PC-3 (cell line): ENCODE results near the gene SERPINB13. TPM values are rescaled to one million over a fixed set of nuclear protein-coding genes. Genes with fewer than 3 reads are reported as not detected.

Experiments used
- ATAC-seq: fragments of 200-7000 bp; cut with Tn5 transposase; 2 replicates; pipeline ENCODE4 v1.9.1; 2020; ENCODE audit warnings: mild to moderate bottlenecking, moderate library complexity
- BruUV-seq: library from RNA; stranded (reverse); fragments of 400-500 nt; replicated peaks from 2 replicates; lab custom pipeline; 2021; lab: Mats Ljungman, UMichigan
- CTCF ChIA-PET: fragments of 300-600 bp; sonication (Branson Sonifier 250); formaldehyde crosslinking; loops from one replicate; lab custom pipeline; 2022; ENCODE audit warnings: antibody characterized with exemption; lab: Charles Lee
- POLR2A ChIA-PET: fragments of 300-600 bp; sonication (Branson Sonifier 250); formaldehyde crosslinking; loops from one replicate; lab custom pipeline; 2022; ENCODE audit warnings: antibody characterized with exemption; ENCODE audit not compliant: unreplicated experiment; lab: Charles Lee
- DNase-seq: peaks from one replicate; pipeline ENCODE4 v3.0.0-alpha.2; 2015
- H2AFZ ChIP-seq: fragments of 300-600 bp; sonication (generic); 2 replicates; pipeline ENCODE4 v1.6.0; 2016; ENCODE audit warnings: antibody characterized with exemption, low read length
- H3F3A ChIP-seq: fragments of 300-600 bp; sonication (generic); one replicate; pipeline ENCODE4 v1.6.0; 2017; ENCODE audit warnings: antibody characterized with exemption, low read length, control low read depth, mild to moderate bottlenecking; ENCODE audit not compliant: unreplicated experiment
- H3K27ac ChIP-seq: fragments of 300-600 bp; sonication (generic); 2 replicates; pipeline ENCODE4 v1.5.1; 2016; ENCODE audit warnings: mild to moderate bottlenecking, low read length
- H3K27me3 ChIP-seq: fragments of 300-600 bp; sonication (generic); 2 replicates; pipeline ENCODE4 v1.6.1; 2016; ENCODE audit warnings: low read length, mixed read lengths
- H3K36me3 ChIP-seq: fragments of 300-600 bp; sonication (generic); 2 replicates; pipeline ENCODE4 v1.6.1; 2016; ENCODE audit warnings: low read depth, mixed run types, low read length, mixed read lengths
- H3K4me1 ChIP-seq: fragments of 300-600 bp; sonication (generic); 2 replicates; pipeline ENCODE4 v1.5.1; 2016; ENCODE audit warnings: low read length; ENCODE audit not compliant: insufficient read depth
- H3K4me2 ChIP-seq: fragments of 300-600 bp; sonication (generic); 2 replicates; pipeline ENCODE4 v1.6.0; 2016; ENCODE audit warnings: low read length
- H3K4me3 ChIP-seq: fragments of 300-600 bp; sonication (generic); 2 replicates; pipeline ENCODE4 v1.5.1; 2016; ENCODE audit warnings: mild to moderate bottlenecking, low read length, mixed read lengths
- H3K79me2 ChIP-seq: fragments of 300-600 bp; sonication (generic); 2 replicates; pipeline ENCODE4 v1.6.1; 2017; ENCODE audit warnings: low read length, mixed read lengths
- H3K9ac ChIP-seq: fragments of 300-600 bp; sonication (generic); 2 replicates; pipeline ENCODE4 v1.6.0; 2016; ENCODE audit warnings: mild to moderate bottlenecking, low read length
- H3K9me2 ChIP-seq: fragments of 300-600 bp; sonication (generic); replicated peaks from 2 replicates; pipeline ENCODE4 v1.6.1; 2016; ENCODE audit warnings: mixed run types, low read length, mixed read lengths
- H3K9me3 ChIP-seq: fragments of 300-600 bp; sonication (generic); 2 replicates; pipeline ENCODE4 v1.6.1; 2016; ENCODE audit warnings: low read length, mixed read lengths
- H4K20me1 ChIP-seq: fragments of 300-600 bp; sonication (generic); 2 replicates; pipeline ENCODE4 v1.6.1; 2016; ENCODE audit warnings: low read length, mixed read lengths
- CTCF ChIP-seq: fragments of 300-600 bp; sonication (generic); conservative IDR thresholded peaks from 2 replicates; pipeline ENCODE4 v1.5.1; 2017; ENCODE audit warnings: antibody characterized with exemption, low read depth, mild to moderate bottlenecking, low read length
- EZH2 ChIP-seq: fragments of 300-600 bp; sonication (generic); IDR thresholded peaks from one replicate; pipeline ENCODE4 v1.6.1; 2017; ENCODE audit warnings: antibody characterized with exemption, mild to moderate bottlenecking, low read length; ENCODE audit not compliant: unreplicated experiment
- EZH2phosphoT487 ChIP-seq: fragments of 300-600 bp; sonication (generic); IDR thresholded peaks from 2 replicates; pipeline ENCODE4 v1.6.1; 2018; ENCODE audit warnings: mild to moderate bottlenecking, antibody characterized with exemption, low read length, borderline replicate concordance
- intact Hi-C: fragments of 100-400 bp; cut with micrococcal nuclease; formaldehyde crosslinking; loops from 2 replicates; pipeline ENCODE4 v1.9.0; 2023
- total RNA-seq: library from RNA; depleted of rRNA; stranded (reverse); fragments of >200 nt; gene quantifications from 2 replicates; pipeline ENCODE4 v1.2.3, GENCODE V29; 2014

SERPINB13 gene
- total RNA-seq, 1 experiment from 2014 or later: not detected

GRCh38 chr18:63588909-63589308, 1.8 kb downstream of the SERPINB13 start:
- no peak overlapping the region for H3K27ac ChIP-seq
- H2AFZ ChIP-seq: no peak overlapping the region
- ChIA-PET POLR2A (no interaction called here), CTCF (no interaction called here)
- no peak overlapping the region for H3K4me3 ChIP-seq
- no peak overlapping the region for H3K4me2 ChIP-seq
- no peaks in the 10 kb centered on the region for H3F3A ChIP-seq
- DNase-seq: peak; percentile 28
- no peak overlapping the region for H3K9ac ChIP-seq
- BruUV-seq: no TSS peak
- H3K9me2 ChIP-seq: no peaks in the 10 kb centered on the region
- no peaks in the 10 kb centered on the region for H3K27me3 ChIP-seq
- no peaks in the 10 kb centered on the region for H3K36me3 ChIP-seq
- ATAC-seq: no peak
- H3K9me3 ChIP-seq: no peaks in the 10 kb centered on the region
- H4K20me1 ChIP-seq: no peaks in the 10 kb centered on the region
- intact Hi-C loops: no loop called here
- peaks cover 19% of the 10 kb centered on the region for H3K4me1 ChIP-seq
- TF ChIP-seq CTCF: no peak
- TF ChIP-seq EZH2phosphoT487: no peak
- TF ChIP-seq EZH2: no peak
- no peaks in the 10 kb centered on the region for H3K79me2 ChIP-seq

- no peak for DNase-seq
- CTCF ChIA-PET: no interaction called here
Measured at GRCh38 chr18:63590373-63590772, 3.2 kb downstream of the SERPINB13 start.

More at GRCh38 chr18:63590373-63590772, 3.2 kb downstream of the SERPINB13 start:
- H3F3A ChIP-seq: no peaks in the 10 kb centered on the region
- no TSS peak for BruUV-seq
- no peak overlapping the region for H3K27ac ChIP-seq
- no peak overlapping the region for H2AFZ ChIP-seq
- peaks cover 14% of the 10 kb centered on the region for H3K4me1 ChIP-seq
- TF ChIP-seq EZH2: no peak
- TF ChIP-seq EZH2phosphoT487: no peak
- TF ChIP-seq CTCF: no peak
- no peaks in the 10 kb centered on the region for H3K36me3 ChIP-seq
- intact Hi-C loops: no loop called here
- H3K27me3 ChIP-seq: no peaks in the 10 kb centered on the region
- no peaks in the 10 kb centered on the region for H3K79me2 ChIP-seq
- POLR2A ChIA-PET: no interaction called here
- no peak for ATAC-seq
- H3K4me2 ChIP-seq: no peak overlapping the region
- no peaks in the 10 kb centered on the region for H3K9me3 ChIP-seq
- H3K9ac ChIP-seq: no peak overlapping the region
- H3K4me3 ChIP-seq: no peak overlapping the region
- H4K20me1 ChIP-seq: no peaks in the 10 kb centered on the region
- no peaks in the 10 kb centered on the region for H3K9me2 ChIP-seq
